MCF 10A (cell line): ENCODE results near the gene STAG1. TPM values are rescaled to one million over a fixed set of nuclear protein-coding genes. Genes with fewer than 3 reads are reported as not detected.

Source experiments
- BruUV-seq: library from RNA; stranded (reverse); fragments of 400-500 nt; replicated peaks from 2 replicates; lab custom pipeline; 2021; lab: Mats Ljungman, UMichigan
- CTCF ChIA-PET: fragments of 300-600 bp; sonication (Branson Sonifier 250); formaldehyde crosslinking; extraction: SDS; loops from one replicate; lab custom pipeline; 2021; ENCODE audit warnings: antibody characterized with exemption, inconsistent platforms; lab: Yijun Ruan, JAX
- POLR2A ChIA-PET: fragments of 300-600, 350-650 bp; sonication (Branson Sonifier 250); formaldehyde crosslinking; extraction: SDS; loops from one replicate; lab custom pipeline; 2020; ENCODE audit warnings: antibody characterized with exemption, inconsistent platforms; lab: Yijun Ruan, JAX
- DNase-seq: peaks from one replicate; pipeline ENCODE4 v3.0.0-alpha.2; 2018; ENCODE audit not compliant: unreplicated experiment
- H3K27ac Mint-ChIP-seq: one replicate; pipeline ENCODE4 v1.8.0; 2022; ENCODE audit warnings: mild to moderate bottlenecking, low read depth, mixed read lengths; ENCODE audit not compliant: unreplicated experiment
- H3K27me3 Mint-ChIP-seq: one replicate; pipeline ENCODE4 v1.8.0; 2022; ENCODE audit warnings: mixed read lengths; ENCODE audit not compliant: insufficient read depth, unreplicated experiment
- H3K36me3 Mint-ChIP-seq: one replicate; pipeline ENCODE4 v1.8.0; 2022; ENCODE audit warnings: mild to moderate bottlenecking, moderate library complexity, mixed read lengths; ENCODE audit not compliant: insufficient read depth, unreplicated experiment
- H3K4me1 Mint-ChIP-seq: one replicate; pipeline ENCODE4 v1.8.0; 2022; ENCODE audit warnings: mixed read lengths; ENCODE audit not compliant: insufficient read depth, unreplicated experiment
- H3K4me3 Mint-ChIP-seq: one replicate; pipeline ENCODE4 v1.8.0; 2022; ENCODE audit warnings: mild to moderate bottlenecking, moderate library complexity, mixed read lengths; ENCODE audit not compliant: unreplicated experiment
- H3K9me3 Mint-ChIP-seq: one replicate; pipeline ENCODE4 v1.8.0; 2022; ENCODE audit warnings: mixed read lengths; ENCODE audit not compliant: unreplicated experiment
- CTCF ChIP-seq: fragments of 200-600 bp; IDR thresholded peaks from one replicate; pipeline ENCODE4 v1.8.0; 2022; ENCODE audit warnings: antibody characterized with exemption, mild to moderate bottlenecking; ENCODE audit not compliant: unreplicated experiment
- intact Hi-C: fragments of 100-400 bp; cut with micrococcal nuclease; formaldehyde crosslinking; loops from 2 replicates; pipeline ENCODE4 v1.14.1; 2022
- total RNA-seq: library from RNA; stranded (reverse); gene quantifications from 2 replicates; pipeline ENCODE4 v1.2.3, GENCODE V29; 2022

Gene STAG1
- total RNA-seq, 1 experiment from 2014 or later = 34.3 TPM

GRCh38 chr3:136332776-136333175, 419.4 kb downstream of the STAG1 start:
- no peaks in the 10 kb centered on the region for H3K4me1 Mint-ChIP-seq
- BruUV-seq = no TSS peak
- H3K27me3 Mint-ChIP-seq = no peaks in the 10 kb centered on the region
- intact Hi-C loops = no loop called here
- no peak overlapping the region for H3K4me3 Mint-ChIP-seq
- H3K36me3 Mint-ChIP-seq = peaks cover 64% of the 10 kb centered on the region
- H3K27ac Mint-ChIP-seq = no peak overlapping the region
- ChIA-PET CTCF (interaction anchor here (1.6 kb wide), 1 partner anchor 59 kb away, joined by 3 read pairs; no protein-coding TSS in a partner anchor), POLR2A (interaction anchor here (1.0 kb wide), 1 partner anchor 12 kb away, joined by 3 read pairs; no protein-coding TSS in a partner anchor)
- no peaks in the 10 kb centered on the region for H3K9me3 Mint-ChIP-seq
- TF ChIP-seq CTCF = no peak
- DNase-seq = no peak

- H3K27me3 Mint-ChIP-seq = no peaks in the 10 kb centered on the region
- no peaks in the 10 kb centered on the region for H3K4me1 Mint-ChIP-seq
- no peak for DNase-seq
- intact Hi-C loops = no loop called here
- H3K27ac Mint-ChIP-seq = no peak overlapping the region
- H3K36me3 Mint-ChIP-seq = peaks cover 60% of the 10 kb centered on the region
- no TSS peak for BruUV-seq
- no peak for TF ChIP-seq CTCF
- CTCF ChIA-PET = no interaction called here
- no peaks in the 10 kb centered on the region for H3K9me3 Mint-ChIP-seq
- POLR2A ChIA-PET = interaction anchor here (1.0 kb wide), 1 partner anchor 13 kb away, joined by 3 read pairs; no protein-coding TSS in a partner anchor
- no peak overlapping the region for H3K4me3 Mint-ChIP-seq
These were observed 419.9 kb downstream of the STAG1 start for GRCh38 chr3:136332302-136332701.

- no peaks in the 10 kb centered on the region for H3K9me3 Mint-ChIP-seq
- H3K4me3 Mint-ChIP-seq = no peak overlapping the region
- no peak overlapping the region for H3K27ac Mint-ChIP-seq
- peaks cover 59% of the 10 kb centered on the region for H3K36me3 Mint-ChIP-seq
- no peaks in the 10 kb centered on the region for H3K27me3 Mint-ChIP-seq
- CTCF ChIA-PET = interaction anchor here (0.5 kb wide), 1 partner anchor 396 kb away, joined by 3 read pairs; no protein-coding TSS in a partner anchor
- POLR2A ChIA-PET = interaction anchor here (1.0 kb wide), 1 partner anchor 17 kb away, joined by 3 read pairs; no protein-coding TSS in a partner anchor
- H3K4me1 Mint-ChIP-seq = no peaks in the 10 kb centered on the region
- DNase-seq = no peak
- no peak for TF ChIP-seq CTCF
- intact Hi-C loops = no loop called here
- BruUV-seq = no TSS peak
These were observed 421.3 kb downstream of the STAG1 start for GRCh38 chr3:136330900-136331299.

- H3K9me3 Mint-ChIP-seq = no peaks in the 10 kb centered on the region
- POLR2A ChIA-PET = interaction anchor here (1.0 kb wide), 1 partner anchor 78 kb away, joined by 3 read pairs; no protein-coding TSS in a partner anchor
- no peaks in the 10 kb centered on the region for H3K27me3 Mint-ChIP-seq
- peaks cover 55% of the 10 kb centered on the region for H3K36me3 Mint-ChIP-seq
- CTCF ChIA-PET = interaction anchor here (0.8 kb wide), 1 partner anchor 423 kb away, joined by 3 read pairs; no protein-coding TSS in a partner anchor
- H3K4me1 Mint-ChIP-seq = no peaks in the 10 kb centered on the region
- TF ChIP-seq CTCF = no peak
- BruUV-seq = no TSS peak
- DNase-seq = no peak
- H3K4me3 Mint-ChIP-seq = no peak overlapping the region
- H3K27ac Mint-ChIP-seq = no peak overlapping the region
- intact Hi-C loops = no loop called here
These were observed 422.6 kb downstream of the STAG1 start for GRCh38 chr3:136329593-136329992.
